Measurements from ENCODE around the gene EIF1B.

EIF1B gene

GRCh38 chr3:40309925-40310695 is 603 bp downstream of the EIF1B start:
- peak in 1 of 2 experiments; percentile 48 for DNase-seq

- no peak for DNase-seq
Observed at GRCh38 chr3:40310705-40311104, 1.2 kb downstream of the EIF1B start.

- DNase-seq, result no peak
Observed at GRCh38 chr3:40312661-40313226, 3.2 kb downstream of the EIF1B start.

- DNase-seq, result no peak
Observed at GRCh38 chr3:40313975-40314860, 4.7 kb downstream of the EIF1B start.

- peak in 1 of 2 experiments; percentile 37 for DNase-seq
Observed at GRCh38 chr3:40317061-40317855, 7.8 kb downstream of the EIF1B start.

GRCh38 chr3:40321818-40322217 is 12.3 kb downstream of the EIF1B start:
- DNase-seq, result no peak

- no peak for DNase-seq
Observed at GRCh38 chr3:40323946-40324345, 14.4 kb downstream of the EIF1B start.

- DNase-seq, result no peak
Observed at GRCh38 chr3:40324621-40325020, 15.1 kb downstream of the EIF1B start.

- DNase-seq, result no peak
Observed at GRCh38 chr3:40325465-40325864, 16.0 kb downstream of the EIF1B start.

- DNase-seq, result no peak
Observed at GRCh38 chr3:40328374-40328773, 18.9 kb downstream of the EIF1B start.

- no peak for DNase-seq
Observed at GRCh38 chr3:40329071-40329470, 19.6 kb downstream of the EIF1B start.

GRCh38 chr3:40332684-40333083 is 23.2 kb downstream of the EIF1B start:
- no peak for DNase-seq

- no peak for DNase-seq
Observed at GRCh38 chr3:40333416-40333815, 23.9 kb downstream of the EIF1B start.

- no peak for DNase-seq
Observed at GRCh38 chr3:40333852-40334251, 24.3 kb downstream of the EIF1B start.

- DNase-seq, result no peak
Observed at GRCh38 chr3:40336101-40336500, 26.6 kb downstream of the EIF1B start.

- DNase-seq, result no peak
Observed at GRCh38 chr3:40336511-40337135, 27.1 kb downstream of the EIF1B start.

- DNase-seq, result peak; percentile 33 to 43
Observed at GRCh38 chr3:40337136-40338108, 27.9 kb downstream of the EIF1B start.

GRCh38 chr3:40339871-40340270 is 30.4 kb downstream of the EIF1B start:
- DNase-seq, result no peak

- no peak for DNase-seq
Observed at GRCh38 chr3:40340541-40341170, 31.1 kb downstream of the EIF1B start.

GRCh38 chr3:40341671-40342070 is 32.2 kb downstream of the EIF1B start:
- DNase-seq, result no peak

- DNase-seq, result no peak
Observed at GRCh38 chr3:40350529-40350928, 41.0 kb downstream of the EIF1B start.
